GM23338 (cell line): ENCODE measurements around the gene BIN1.

Source experiments
- EZH2phosphoT487 ChIP-seq: fragments of 200-600 bp; sonication (generic); IDR thresholded peaks from one replicate; pipeline ENCODE4 v1.8.1; 2018; ENCODE audit warnings: antibody characterized with exemption; ENCODE audit not compliant: unreplicated experiment
- POLR2AphosphoS5 ChIP-seq: IDR thresholded peaks from 2 replicates; pipeline ENCODE4 v1.6.1; 2016; ENCODE audit warnings: antibody characterized with exemption, low read depth
- TF ChIP-seq, protein P1 (sequence below), 2 experiments: fragments of 200-600 bp in 1 of 2; sonication (generic) in 1 of 2; conservative IDR thresholded peaks; 2 replicates each; pipeline versions ENCODE4 v1.5.1 to v1.6.1; 2016 to 2017; ENCODE audit warnings: antibody characterized with exemption in 2 of 2, low read depth in 2 of 2, mild to moderate bottlenecking in 2 of 2, moderate library complexity in 1 of 2

GRCh38 chr2:127058246-127058953 lies 48.6 kb downstream of the BIN1 start:
- TF ChIP-seq, protein P1, sequence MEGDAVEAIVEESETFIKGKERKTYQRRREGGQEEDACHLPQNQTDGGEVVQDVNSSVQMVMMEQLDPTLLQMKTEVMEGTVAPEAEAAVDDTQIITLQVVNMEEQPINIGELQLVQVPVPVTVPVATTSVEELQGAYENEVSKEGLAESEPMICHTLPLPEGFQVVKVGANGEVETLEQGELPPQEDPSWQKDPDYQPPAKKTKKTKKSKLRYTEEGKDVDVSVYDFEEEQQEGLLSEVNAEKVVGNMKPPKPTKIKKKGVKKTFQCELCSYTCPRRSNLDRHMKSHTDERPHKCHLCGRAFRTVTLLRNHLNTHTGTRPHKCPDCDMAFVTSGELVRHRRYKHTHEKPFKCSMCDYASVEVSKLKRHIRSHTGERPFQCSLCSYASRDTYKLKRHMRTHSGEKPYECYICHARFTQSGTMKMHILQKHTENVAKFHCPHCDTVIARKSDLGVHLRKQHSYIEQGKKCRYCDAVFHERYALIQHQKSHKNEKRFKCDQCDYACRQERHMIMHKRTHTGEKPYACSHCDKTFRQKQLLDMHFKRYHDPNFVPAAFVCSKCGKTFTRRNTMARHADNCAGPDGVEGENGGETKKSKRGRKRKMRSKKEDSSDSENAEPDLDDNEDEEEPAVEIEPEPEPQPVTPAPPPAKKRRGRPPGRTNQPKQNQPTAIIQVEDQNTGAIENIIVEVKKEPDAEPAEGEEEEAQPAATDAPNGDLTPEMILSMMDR (conservative IDR thresholded peaks at IDR 0.05; ENCODE audit: low read depth in 2 of 2), result no peak
- no peak for TF ChIP-seq EZH2phosphoT487
- TF ChIP-seq POLR2AphosphoS5, result no peak
